GM19193 (cell line): ENCODE measurements around the gene PIMREG.

ENCODE experiments used
- POLR2A ChIP-seq: IDR thresholded peaks from 4 replicates; pipeline ENCODE4 v1.6.1; 2011; ENCODE audit not compliant: insufficient read depth, insufficient read length; ENCODE audit errors: extremely low read depth

PIMREG gene

DNA sequence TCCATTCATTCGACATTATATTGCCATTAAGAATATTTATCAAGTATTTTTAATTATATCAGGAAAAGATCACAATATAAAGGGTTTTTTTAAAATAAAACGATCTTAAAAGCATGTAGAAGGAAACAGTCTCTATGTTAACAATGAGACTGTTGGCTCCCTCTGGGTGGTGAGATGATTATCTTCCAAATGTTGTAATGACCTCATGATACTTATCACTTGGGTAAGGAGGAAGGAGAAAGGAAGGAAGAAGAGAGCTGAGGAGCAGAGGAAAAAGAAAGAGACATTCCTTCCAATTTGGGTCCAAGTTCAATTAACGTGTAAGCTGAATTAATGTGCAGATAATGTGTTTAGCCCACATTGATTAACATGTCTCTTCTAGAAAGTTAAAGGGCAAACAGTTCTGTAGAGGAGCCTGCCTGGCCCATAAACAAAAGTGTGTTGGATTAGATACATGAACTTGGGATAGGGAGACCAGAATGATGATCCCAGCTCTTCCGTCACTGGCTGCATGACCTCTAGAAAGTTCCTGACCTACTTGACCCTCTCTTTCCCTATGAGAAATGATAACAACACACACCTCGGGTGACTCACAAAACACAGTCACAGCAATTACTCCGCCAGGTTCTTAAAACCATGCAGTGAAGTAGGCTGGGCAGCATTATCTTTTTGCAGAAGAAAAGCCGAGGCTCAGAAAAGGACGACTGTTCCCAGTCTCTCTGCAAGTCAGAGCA, 32.0 kb downstream of the PIMREG start:
- no peak for TF ChIP-seq POLR2A

DNA sequence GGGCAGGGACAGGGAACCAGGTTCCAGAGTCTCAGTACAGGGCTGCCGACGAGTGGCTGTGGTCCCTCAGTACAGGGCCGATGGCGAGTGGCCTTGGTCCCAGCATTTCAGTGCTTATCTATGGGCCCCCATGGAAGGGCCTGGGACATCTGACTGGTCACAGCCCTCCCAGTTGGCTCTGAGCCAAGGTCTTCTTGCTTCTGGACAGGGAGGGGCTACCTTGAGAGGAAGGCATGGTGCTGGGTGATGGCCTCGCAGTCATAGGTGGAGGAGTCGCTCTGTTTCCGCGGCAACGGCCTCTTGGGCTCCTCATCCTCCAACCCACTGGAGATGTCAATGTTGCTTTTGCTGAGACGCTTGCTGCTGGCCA, 32.5 kb downstream of the PIMREG start:
- TF ChIP-seq POLR2A: no peak

DNA sequence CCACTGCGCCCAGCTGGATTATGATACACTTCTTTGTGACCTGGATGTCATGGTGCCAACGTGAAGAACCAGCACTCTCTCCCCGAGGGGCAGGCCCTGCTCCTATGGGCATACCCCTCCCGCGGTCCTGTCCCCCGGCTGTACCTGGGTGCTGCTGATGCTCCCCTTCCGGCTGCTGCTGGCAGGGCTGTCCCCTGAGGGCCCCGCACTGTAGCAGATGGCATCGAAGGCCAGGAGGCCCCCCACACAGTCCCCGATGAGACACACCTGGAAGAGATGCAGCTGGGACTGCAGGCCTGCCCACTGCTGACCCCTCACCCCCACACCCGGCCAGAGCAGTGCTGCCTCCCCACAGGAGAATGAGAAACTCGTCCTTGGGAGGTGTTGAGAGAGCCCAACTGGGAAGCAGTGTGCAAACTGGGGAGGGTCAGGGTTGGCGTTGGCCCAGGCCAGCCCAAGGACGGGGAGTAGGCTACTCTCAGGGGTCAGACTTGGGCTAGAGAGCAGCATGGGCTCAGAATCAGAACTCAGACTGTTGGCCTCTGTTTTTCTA, 33.7 kb downstream of the PIMREG start:
- TF ChIP-seq POLR2A: no peak

- TF ChIP-seq POLR2A: no peak
These were observed 34.2 kb downstream of the PIMREG start for GRCh38 chr17:6478486-6478885.

GRCh38 chr17:6479622-6480302, 35.5 kb downstream of the PIMREG start:
- TF ChIP-seq POLR2A: no peak

- no peak for TF ChIP-seq POLR2A
These were observed 36.0 kb downstream of the PIMREG start for GRCh38 chr17:6480303-6480675.

DNA sequence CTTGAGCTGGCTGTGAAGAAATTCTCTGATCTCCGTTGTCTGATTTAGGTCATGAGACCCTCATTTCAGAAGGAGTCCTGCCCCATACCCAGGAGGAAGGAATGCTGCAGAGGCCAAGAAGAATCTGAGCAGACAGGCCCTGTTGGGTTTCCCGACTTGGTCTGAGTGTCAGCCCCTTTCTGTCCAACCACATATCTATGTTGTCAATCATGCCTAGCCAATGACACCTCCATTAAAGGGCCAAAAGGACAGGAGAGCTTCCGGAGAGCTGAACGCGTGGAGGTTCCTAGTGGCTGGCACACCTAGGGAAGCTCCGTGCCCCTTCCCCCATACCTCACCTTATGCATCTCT, 37.8 kb downstream of the PIMREG start:
- TF ChIP-seq POLR2A: no peak

DNA sequence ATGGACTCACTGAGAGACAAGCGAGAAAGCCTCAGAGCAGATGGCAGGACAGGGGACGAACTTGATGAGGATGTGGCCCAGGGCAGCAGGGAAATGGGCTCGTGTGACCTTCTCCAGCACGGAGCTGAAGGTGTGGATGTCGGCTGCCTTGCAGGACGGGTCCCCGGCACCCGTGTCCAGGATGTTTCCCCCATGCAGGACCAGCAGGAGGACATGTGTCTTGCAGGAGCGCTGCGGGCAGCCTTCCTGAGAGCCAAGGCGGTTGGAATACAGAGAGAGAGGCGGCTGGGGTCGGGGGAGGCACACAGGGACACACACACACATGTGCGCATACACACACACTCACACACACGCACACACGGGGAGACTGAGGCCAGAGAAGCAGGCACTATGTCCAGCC, 39.3 kb downstream of the PIMREG start:
- no peak for TF ChIP-seq POLR2A

- TF ChIP-seq POLR2A: no peak
These were observed 41.6 kb downstream of the PIMREG start for GRCh38 chr17:6485646-6486412.

DNA sequence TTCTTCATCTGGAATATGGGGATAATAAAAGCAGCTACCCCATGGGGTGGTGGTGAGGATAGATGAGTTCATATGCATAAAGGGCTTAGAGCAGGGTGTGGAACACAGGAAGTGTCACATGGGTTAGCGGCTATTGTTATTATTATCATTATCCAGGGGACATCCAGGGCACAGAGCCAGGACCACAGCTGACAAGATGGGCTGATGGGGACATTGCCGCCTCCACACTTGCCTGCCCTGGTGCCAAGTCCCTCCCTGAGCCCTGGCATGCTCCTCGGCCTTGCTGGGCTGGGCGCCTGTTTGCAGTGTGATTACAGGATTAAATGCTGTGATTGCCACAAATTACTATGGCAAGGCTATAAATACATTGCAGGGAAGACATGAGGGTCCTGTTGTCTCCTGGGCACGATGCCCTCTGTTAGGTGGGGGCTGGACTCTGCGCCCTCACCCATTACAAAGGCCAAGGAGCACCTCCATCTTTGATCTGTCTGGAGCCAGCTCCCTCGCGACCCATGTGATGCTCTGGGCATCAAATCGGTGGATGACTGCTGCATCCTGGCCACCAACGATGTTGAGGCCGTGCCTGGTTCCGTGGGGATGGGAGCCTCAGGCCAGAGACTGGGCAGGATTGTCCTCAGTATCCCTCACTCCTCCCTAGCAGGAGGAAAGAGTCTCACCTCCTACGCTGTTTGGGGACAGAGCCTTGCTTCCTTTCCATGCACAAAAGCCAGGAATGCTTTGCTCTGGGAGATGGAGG, 43.2 kb downstream of the PIMREG start:
- no peak for TF ChIP-seq POLR2A

DNA sequence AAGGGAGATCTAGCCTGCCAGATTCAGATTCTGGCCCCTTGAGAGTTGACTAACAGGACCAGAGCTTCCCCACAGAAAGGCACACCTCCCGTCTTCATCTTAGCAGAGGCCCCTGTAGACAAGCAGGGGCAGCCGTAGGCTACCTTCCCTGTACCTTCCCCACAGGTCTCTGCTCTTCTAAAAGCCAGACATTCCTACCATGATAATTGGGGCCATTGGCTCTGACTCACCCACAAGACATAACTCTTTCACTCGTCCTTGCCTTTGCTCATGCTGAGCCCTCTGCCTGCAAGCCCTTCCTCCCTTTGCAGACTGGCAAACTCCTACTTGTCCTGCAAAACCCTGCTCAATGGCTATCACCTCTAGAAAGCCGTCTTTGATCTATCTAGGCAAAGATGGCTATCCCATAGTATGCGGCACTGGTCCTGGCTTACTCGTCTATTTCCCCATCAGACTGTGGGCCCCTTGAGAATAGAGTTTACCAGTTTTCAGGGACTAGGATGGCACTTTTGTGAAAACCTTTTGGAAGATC, 43.8 kb downstream of the PIMREG start:
- no peak for TF ChIP-seq POLR2A

DNA sequence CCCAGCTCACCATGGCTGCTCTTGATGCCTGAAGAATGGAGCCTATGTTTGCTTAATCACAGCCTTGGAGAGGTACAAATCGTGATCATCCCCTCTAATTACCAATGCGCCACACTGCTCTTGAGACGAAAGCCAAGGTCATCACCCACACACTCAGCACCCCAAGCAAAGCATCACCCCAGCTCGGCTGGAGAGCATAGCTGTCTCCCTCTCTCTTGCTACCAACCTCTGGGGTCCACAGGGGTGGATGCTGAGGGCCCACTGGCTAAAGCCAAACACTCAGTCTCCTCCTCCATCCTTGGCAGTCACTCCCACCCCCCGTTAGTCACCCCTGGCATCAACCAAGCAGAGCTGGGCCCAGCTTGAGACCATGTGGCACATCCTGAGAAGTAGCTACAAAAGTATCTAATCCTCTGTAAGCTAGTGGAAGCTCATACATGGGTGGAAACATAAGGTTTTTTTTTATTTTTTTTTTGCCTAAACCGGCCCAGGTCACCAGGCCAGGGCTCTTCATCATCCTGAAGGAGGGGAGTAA, 44.8 kb downstream of the PIMREG start:
- TF ChIP-seq POLR2A: no peak

- TF ChIP-seq POLR2A: no peak
These were observed 46.9 kb downstream of the PIMREG start for GRCh38 chr17:6491071-6491700.

DNA sequence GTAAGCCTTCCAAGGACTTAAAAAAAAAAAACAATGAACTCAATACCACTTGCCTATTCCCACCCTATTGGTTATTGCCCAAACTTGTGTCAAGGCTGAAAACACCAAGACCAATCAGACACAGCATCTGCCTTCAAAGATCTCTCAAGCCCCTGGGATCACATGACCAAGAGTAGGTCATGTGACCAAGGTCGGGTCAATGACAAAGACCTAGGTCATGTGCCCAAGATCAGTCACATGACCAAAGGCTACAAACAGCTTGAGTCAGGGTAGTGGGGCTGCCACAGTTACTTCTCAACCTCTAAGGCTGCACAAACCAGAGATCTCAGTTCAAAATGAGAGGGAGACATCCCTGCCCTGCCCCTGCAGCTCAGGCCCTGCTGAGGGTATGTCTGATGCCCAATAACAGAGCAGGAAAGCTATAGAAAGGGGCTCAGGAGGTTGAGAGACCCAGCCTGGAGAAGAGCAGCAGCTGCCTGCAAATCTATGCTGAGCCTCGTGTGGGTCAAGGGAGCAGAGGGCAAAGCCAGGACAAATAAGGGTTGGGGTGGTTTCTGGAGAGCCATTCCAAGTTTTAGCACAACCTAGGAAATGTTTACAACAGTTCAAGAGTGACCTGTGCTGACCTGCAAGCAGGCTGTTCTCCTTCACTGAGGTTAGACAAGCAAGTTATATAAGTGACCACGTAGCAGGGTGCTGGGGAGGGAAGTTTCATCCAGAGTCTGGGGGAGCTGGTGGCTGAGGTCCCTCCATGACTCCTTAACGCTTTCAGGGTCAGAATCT, 48.8 kb downstream of the PIMREG start:
- TF ChIP-seq POLR2A: no peak
